Natural killer cell (primary cell): ENCODE measurements around the gene CYP11A1. TPM values are rescaled to one million over a fixed set of nuclear protein-coding genes. Genes with fewer than 3 reads are reported as not detected.
A peak's percentile ranks its signal among the peaks of the same experiment; 100 is the strongest.
"Not testable (repeated sequence)": the region's sequence is repeated elsewhere in the genome, so short reads cannot be mapped to it uniquely, and the experiment has no call there.

Experiments
- ATAC-seq, 3 donors: fragments of 150-1000 bp in 2 of 3; fragments of 200-7000 bp in 1 of 3; cut with Tn5 transposase; 1 replicate in 1 of 3; 2 replicates in 2 of 3; pipeline ENCODE4 v1.10.0; 2021; ENCODE audit warnings: mild to moderate bottlenecking in 2 of 3, moderate library complexity in 2 of 3
- DNase-seq, 2 donors: peaks; one replicate each; pipeline versions ENCODE4 v3.0.0 to v3.0.0-alpha.2; 2013 to 2021; ENCODE audit warnings: mixed read lengths in 1 of 2
- H3K27ac ChIP-seq: one replicate; pipeline ENCODE4 v1.5.1; 2013; ENCODE audit warnings: mild to moderate bottlenecking, low read length
- H3K27me3 ChIP-seq: one replicate; pipeline ENCODE4 v1.6.1; 2013; ENCODE audit warnings: low read length; ENCODE audit not compliant: control insufficient read depth, insufficient read depth
- H3K36me3 ChIP-seq: one replicate; pipeline ENCODE4 v1.6.1; 2013; ENCODE audit warnings: low read length; ENCODE audit not compliant: control insufficient read depth, insufficient read depth
- H3K4me1 ChIP-seq: one replicate; pipeline ENCODE4 v1.6.1; 2013; ENCODE audit warnings: low read length; ENCODE audit not compliant: control insufficient read depth, insufficient read depth
- H3K4me3 ChIP-seq: one replicate; pipeline ENCODE4 v1.5.1; 2013; ENCODE audit warnings: low read length
- H3K9me3 ChIP-seq: one replicate; pipeline ENCODE4 v1.6.1; 2013; ENCODE audit warnings: low read length; ENCODE audit not compliant: control insufficient read depth, insufficient read depth
- H3K27ac Mint-ChIP-seq, 2 donors: one replicate each; pipeline ENCODE4 v1.8.0; 2022; ENCODE audit warnings: mild to moderate bottlenecking in 2 of 2, mixed read lengths in 2 of 2, moderate library complexity in 1 of 2
- H3K27me3 Mint-ChIP-seq, 2 donors: one replicate each; pipeline ENCODE4 v1.8.0; 2022; ENCODE audit warnings: low read depth in 2 of 2, mixed read lengths in 2 of 2
- H3K36me3 Mint-ChIP-seq: one replicate; pipeline ENCODE4 v1.8.0; 2022; ENCODE audit warnings: mixed read lengths
- H3K4me1 Mint-ChIP-seq, 2 donors: one replicate each; pipeline ENCODE4 v1.8.0; 2022; ENCODE audit warnings: mixed read lengths in 2 of 2
- H3K4me3 Mint-ChIP-seq: one replicate; pipeline ENCODE4 v1.8.0; 2022; ENCODE audit warnings: mild to moderate bottlenecking, moderate library complexity, mixed read lengths
- H3K9me3 Mint-ChIP-seq, 2 donors: one replicate each; pipeline ENCODE4 v1.8.0; 2022; ENCODE audit warnings: mixed read lengths in 2 of 2
- CTCF ChIP-seq: fragments of 200-600 bp; IDR thresholded peaks from one replicate; pipeline ENCODE4 v1.8.0; 2022; ENCODE audit warnings: antibody characterized with exemption
- WGBS: methylation state at CpG from one replicate; pipeline ENCODE4 v1.1.7; 2013; ENCODE audit warnings: missing lambda C conversion rate; ENCODE audit not compliant: insufficient coverage; 5-methylcytosine and 5-hydroxymethylcytosine counted together
- intact Hi-C: fragments of 100-400 bp; cut with micrococcal nuclease; formaldehyde crosslinking; loops from one replicate; pipeline ENCODE4 v1.14.2; 2022
- total RNA-seq, 4 donors: library from RNA; stranded (reverse); fragments of 120-200 nt in 1 of 4; gene quantifications; one replicate each; pipeline versions ENCODE4 v1.2.3 to v1.2.4, GENCODE V29; 2013 to 2022

CYP11A1 gene
- total RNA-seq, 3 donors from 2014 or later (not counting 1 experiment from before 2014, with no cell fraction given): 5.1 TPM; not detected in 2

- H3K27me3 ChIP-seq: peaks cover 10% of the 10 kb centered on the region
- WGBS: 7% methylated on average over 72 of the region's 75 CpGs
- Mint-ChIP-seq H3K9me3 (no peaks in the 10 kb centered on the region), H3K4me3 (peak overlapping the region; percentile 74), H3K27me3 (peaks cover 11 to 29% of the 10 kb centered on the region in 2 donors), H3K36me3 (no peaks in the 10 kb centered on the region), H3K27ac (no peak overlapping the region), H3K4me1 (peaks cover 0 to 5% of the 10 kb centered on the region in 2 donors)
- intact Hi-C loops: no loop called here
- H3K4me3 ChIP-seq: peak overlapping the region; percentile 2
- H3K4me1 ChIP-seq: peaks cover 12% of the 10 kb centered on the region
- no peak for TF ChIP-seq CTCF
- no peak overlapping the region for H3K27ac ChIP-seq
- no peaks in the 10 kb centered on the region for H3K9me3 ChIP-seq
- no peaks in the 10 kb centered on the region for H3K36me3 ChIP-seq
- DNase-seq (peak in 1 of 2 donors; percentile 26), ATAC-seq (peak; percentile 45 to 71 (median 50))
These were observed 1.6 kb downstream of the CYP11A1 start for GRCh38 chr15:74365598-74366445.

GRCh38 chr15:74364936-74365597, 2.4 kb downstream of the CYP11A1 start:
- DNase-seq (no peak), ATAC-seq (no peak)
- Histone ChIP-seq H3K9me3 (no peaks in the 10 kb centered on the region), H3K4me3 (no peak overlapping the region), H3K27me3 (peaks cover 10% of the 10 kb centered on the region), H3K27ac (no peak overlapping the region), H3K4me1 (peaks cover 12% of the 10 kb centered on the region), H3K36me3 (no peaks in the 10 kb centered on the region)
- H3K27me3 Mint-ChIP-seq: peaks cover 11 to 22% of the 10 kb centered on the region in 2 donors
- intact Hi-C loops: no loop called here
- 98% methylated on average over 11 of the region's 12 CpGs for WGBS
- no peaks in the 10 kb centered on the region for H3K36me3 Mint-ChIP-seq
- no peaks in the 10 kb centered on the region for H3K9me3 Mint-ChIP-seq
- no peak for TF ChIP-seq CTCF
- H3K4me1 Mint-ChIP-seq: peaks cover 0 to 5% of the 10 kb centered on the region in 2 donors
- peak overlapping the region; percentile 74 for H3K4me3 Mint-ChIP-seq
- no peak overlapping the region for H3K27ac Mint-ChIP-seq

- H3K27me3 Mint-ChIP-seq: peaks cover 8 to 11% of the 10 kb centered on the region in 2 donors
These were observed 5.0 kb downstream of the CYP11A1 start for GRCh38 chr15:74362482-74362881.

GRCh38 chr15:74360855-74361254, 6.6 kb downstream of the CYP11A1 start:
- intact Hi-C loops, H3K9me3 ChIP-seq: not testable (repeated sequence)
- 100% methylated on average over 1 of the region's 1 CpG for WGBS

More at GRCh38 chr15:74362482-74362881, 5.0 kb downstream of the CYP11A1 start:
- Histone ChIP-seq H3K9me3 (no peaks in the 10 kb centered on the region), H3K27me3 (peaks cover 8% of the 10 kb centered on the region), H3K4me1 (peaks cover 12% of the 10 kb centered on the region), H3K36me3 (no peaks in the 10 kb centered on the region), H3K4me3 (no peak overlapping the region), H3K27ac (no peak overlapping the region)
- WGBS: 100% methylated on average over 1 of the region's 1 CpG
- H3K9me3 Mint-ChIP-seq: no peaks in the 10 kb centered on the region
- no peak for DNase-seq
- ATAC-seq: no peak
- H3K36me3 Mint-ChIP-seq: no peaks in the 10 kb centered on the region
- H3K4me1 Mint-ChIP-seq: peaks cover 0 to 5% of the 10 kb centered on the region in 2 donors
- intact Hi-C loops: no loop called here
- TF ChIP-seq CTCF: no peak
- H3K4me3 Mint-ChIP-seq: no peak overlapping the region
- H3K27ac Mint-ChIP-seq: no peak overlapping the region

GRCh38 chr15:74359376-74359775, 8.1 kb downstream of the CYP11A1 start:
- H3K27ac Mint-ChIP-seq, H3K9me3 ChIP-seq, H3K4me1 ChIP-seq, DNase-seq, H3K36me3 ChIP-seq, ATAC-seq, H3K27ac ChIP-seq, intact Hi-C loops, H3K4me3 Mint-ChIP-seq, H3K4me3 ChIP-seq, H3K4me1 Mint-ChIP-seq, H3K36me3 Mint-ChIP-seq, H3K27me3 ChIP-seq, H3K9me3 Mint-ChIP-seq: not testable (repeated sequence)
- whole genome bisulfite sequencing: 87% methylated on average over 6 of the region's 6 CpGs
- H3K27me3 Mint-ChIP-seq: peaks cover 14 to 19% of the 10 kb centered on the region in 2 donors

More at GRCh38 chr15:74360855-74361254, 6.6 kb downstream of the CYP11A1 start:
- not testable (repeated sequence) for H3K4me3 ChIP-seq, ATAC-seq, H3K4me1 ChIP-seq, H3K4me3 Mint-ChIP-seq, H3K27ac ChIP-seq, H3K9me3 Mint-ChIP-seq, H3K27ac Mint-ChIP-seq, H3K27me3 ChIP-seq, H3K36me3 ChIP-seq, H3K36me3 Mint-ChIP-seq, DNase-seq, H3K4me1 Mint-ChIP-seq
- peaks cover 8 to 11% of the 10 kb centered on the region in 2 donors for H3K27me3 Mint-ChIP-seq
